ENCODE measurements around the gene MPDU1. TPM values are rescaled to one million over a fixed set of nuclear protein-coding genes. Genes with fewer than 3 reads are reported as not detected.

MPDU1 gene
- 68.1 TPM for total RNA-seq

DNA sequence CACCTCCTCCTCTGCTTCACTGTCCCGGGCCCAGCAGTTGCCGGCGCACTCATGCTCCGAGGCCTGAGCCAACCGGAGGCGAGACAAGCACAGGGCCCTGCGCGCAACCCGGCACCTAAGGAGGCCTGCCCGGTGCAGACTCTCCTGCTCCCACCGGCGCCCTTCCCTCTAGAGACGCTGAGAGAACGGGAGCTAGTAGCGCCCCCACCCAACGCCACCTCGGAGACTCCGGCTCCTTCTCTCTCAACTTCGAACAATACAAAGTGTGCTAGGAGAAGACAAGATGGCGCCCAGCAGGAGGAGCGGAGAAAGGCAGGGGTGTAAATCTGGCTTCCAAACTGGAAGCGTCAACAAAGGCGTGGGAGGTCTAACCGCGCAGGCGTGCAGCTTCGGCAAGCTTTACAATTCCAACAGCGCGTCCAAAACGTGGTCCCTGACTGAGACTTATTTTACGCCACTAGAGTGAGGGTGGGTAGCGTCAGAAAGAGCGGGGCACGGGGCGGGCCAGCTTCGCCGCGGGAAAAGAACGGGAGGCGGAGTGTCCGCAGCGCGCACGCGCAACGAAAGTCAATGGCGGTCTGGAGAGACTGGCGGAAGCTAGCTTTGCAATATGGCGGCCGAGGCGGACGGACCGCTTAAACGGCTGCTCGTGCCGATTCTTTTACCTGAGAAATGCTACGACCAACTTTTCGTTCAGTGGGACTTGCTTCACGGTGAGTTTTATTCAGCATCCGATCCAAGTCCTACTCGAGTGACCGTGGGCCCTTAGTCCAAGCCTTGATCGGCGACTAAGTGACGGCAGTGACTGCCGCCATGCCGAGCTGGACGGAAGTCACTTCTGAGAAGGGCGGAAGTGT is at the start of gene MPDU1:
MPDU1 (plus strand) TSS at position 600 of the 857 bp plus-strand sequence; CDS start at position 611, 11 bp downstream.

DNA sequence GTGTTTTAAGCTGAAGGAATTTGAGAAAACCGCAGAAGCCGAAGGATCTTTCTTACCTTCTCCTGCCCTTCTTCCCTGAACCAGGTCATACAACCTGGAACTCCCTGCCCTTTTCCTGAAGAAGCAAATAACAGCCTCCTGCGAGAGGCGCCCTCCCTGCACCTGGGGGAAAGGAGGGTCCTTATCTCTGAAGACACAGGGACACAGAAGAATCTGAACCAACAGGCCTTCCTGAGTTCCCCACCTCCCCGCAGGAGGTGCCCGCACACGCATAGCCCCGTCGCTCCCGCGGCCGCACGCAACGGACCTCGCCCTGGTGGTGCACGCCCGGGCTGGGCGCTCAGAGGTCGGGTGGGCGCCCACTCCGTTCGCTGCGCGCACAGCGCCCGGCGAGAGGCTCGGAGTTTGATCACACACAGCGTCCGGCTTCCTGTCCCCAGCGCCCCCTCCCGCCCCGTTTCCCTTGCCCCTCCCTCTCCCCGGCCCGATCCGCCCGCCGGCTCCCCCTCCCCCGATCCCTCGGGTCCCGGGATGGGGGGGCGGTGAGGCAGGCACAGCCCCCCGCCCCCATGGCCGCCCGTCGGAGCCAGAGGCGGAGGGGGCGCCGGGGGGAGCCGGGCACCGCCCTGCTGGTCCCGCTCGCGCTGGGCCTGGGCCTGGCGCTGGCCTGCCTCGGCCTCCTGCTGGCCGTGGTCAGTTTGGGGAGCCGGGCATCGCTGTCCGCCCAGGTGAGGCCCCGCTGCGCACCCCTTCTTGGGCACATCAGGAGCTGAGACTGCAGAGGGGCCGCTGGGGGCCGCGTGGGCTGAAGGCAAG is 34.9 kb upstream of the MPDU1 start, which contains the start of gene TNFSF12:
TNFSF12 (plus strand) TSS at position 474 of the 816 bp plus-strand sequence; CDS start at position 570, 96 bp downstream.

DNA sequence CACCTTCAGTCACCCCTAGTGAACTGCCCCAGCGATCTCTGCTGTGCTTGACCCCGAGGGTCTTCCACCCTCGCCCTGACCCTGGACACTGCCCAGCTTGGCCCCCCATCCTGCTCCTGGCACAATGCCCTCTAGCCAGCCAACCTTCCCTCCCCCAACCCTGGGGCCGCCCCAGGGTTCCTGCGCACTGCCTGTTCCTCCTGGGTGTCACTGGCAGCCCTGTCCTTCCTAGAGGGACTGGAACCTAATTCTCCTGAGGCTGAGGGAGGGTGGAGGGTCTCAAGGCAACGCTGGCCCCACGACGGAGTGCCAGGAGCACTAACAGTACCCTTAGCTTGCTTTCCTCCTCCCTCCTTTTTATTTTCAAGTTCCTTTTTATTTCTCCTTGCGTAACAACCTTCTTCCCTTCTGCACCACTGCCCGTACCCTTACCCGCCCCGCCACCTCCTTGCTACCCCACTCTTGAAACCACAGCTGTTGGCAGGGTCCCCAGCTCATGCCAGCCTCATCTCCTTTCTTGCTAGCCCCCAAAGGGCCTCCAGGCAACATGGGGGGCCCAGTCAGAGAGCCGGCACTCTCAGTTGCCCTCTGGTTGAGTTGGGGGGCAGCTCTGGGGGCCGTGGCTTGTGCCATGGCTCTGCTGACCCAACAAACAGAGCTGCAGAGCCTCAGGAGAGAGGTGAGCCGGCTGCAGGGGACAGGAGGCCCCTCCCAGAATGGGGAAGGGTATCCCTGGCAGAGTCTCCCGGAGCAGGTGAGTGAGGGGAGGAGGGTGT is 24.9 kb upstream of the MPDU1 start, which contains the start of gene TNFSF13:
TNFSF13 (plus strand) TSS at position 207 of the 776 bp plus-strand sequence; CDS start at position 497, 290 bp downstream.

DNA sequence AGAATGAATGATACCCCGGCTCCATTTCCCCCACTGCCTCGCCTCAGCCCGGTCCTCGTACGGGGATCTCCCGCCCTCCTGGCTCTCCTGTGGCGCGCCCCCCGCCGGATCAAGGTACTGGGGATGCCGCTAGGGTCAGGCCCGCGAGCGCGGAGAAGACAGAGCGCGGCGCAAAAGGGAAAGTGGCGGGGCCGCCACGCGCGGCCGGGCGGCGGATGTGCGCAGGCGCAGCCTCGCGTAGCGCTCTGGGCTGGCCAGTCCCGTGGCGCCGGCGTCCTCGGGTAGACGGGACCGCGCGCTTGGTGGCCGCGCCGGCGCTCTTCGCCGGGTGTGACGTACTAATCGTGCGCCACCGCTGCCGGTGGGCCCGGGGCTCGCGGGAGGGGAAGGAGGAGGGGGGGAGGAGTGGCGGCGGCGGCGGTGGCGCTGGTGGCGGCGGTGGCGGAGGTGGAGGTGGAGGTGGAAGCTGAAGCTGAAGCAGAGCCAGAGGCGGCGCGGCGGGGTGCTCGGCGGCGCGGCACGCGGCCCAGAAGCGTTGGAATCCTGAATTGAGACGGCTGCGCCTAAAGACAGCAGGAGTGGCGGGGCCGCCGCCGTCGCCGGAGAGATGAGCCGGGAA is 22.0 kb upstream of the MPDU1 start, which contains the start of gene SENP3:
SENP3 (plus strand) TSS at position 331 of the 619 bp plus-strand sequence. CDS start 1,158 bp downstream, outside the sequence.

DNA sequence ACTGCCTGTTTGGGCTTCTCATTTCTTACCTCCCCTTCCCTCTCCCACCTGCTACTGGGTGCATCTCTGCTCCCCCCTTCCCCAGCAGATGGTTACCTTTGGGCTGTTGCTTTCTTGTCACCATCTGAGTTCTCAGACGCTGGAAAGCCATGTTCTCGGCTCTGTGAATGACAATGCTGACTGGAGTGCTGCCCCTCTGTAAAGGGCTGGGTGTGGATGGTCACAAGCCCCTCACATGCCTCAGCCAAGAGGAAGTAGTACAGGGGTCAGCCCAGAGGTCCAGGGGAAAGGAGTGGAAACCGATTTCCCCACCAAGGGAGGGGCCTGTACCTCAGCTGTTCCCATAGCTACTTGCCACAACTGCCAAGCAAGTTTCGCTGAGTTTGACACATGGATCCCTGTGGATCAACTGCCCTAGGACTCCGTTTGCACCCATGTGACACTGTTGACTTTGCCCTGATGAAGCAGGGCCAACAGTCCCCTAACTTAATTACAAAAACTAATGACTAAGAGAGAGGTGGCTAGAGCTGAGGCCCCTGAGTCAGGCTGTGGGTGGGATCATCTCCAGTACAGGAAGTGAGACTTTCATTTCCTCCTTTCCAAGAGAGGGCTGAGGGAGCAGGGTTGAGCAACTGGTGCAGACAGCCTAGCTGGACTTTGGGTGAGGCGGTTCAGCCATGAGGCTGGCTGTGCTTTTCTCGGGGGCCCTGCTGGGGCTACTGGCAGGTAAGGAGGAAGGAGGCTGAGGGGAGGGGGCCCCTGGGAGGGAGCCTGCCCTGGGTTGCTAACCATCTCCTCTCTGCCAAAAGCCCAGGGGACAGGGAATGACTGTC is 4.4 kb upstream of the MPDU1 start, which contains the start of gene CD68:
CD68 (plus strand) TSS at position 638 of the 833 bp plus-strand sequence; CDS start at position 678, 40 bp downstream.

DNA sequence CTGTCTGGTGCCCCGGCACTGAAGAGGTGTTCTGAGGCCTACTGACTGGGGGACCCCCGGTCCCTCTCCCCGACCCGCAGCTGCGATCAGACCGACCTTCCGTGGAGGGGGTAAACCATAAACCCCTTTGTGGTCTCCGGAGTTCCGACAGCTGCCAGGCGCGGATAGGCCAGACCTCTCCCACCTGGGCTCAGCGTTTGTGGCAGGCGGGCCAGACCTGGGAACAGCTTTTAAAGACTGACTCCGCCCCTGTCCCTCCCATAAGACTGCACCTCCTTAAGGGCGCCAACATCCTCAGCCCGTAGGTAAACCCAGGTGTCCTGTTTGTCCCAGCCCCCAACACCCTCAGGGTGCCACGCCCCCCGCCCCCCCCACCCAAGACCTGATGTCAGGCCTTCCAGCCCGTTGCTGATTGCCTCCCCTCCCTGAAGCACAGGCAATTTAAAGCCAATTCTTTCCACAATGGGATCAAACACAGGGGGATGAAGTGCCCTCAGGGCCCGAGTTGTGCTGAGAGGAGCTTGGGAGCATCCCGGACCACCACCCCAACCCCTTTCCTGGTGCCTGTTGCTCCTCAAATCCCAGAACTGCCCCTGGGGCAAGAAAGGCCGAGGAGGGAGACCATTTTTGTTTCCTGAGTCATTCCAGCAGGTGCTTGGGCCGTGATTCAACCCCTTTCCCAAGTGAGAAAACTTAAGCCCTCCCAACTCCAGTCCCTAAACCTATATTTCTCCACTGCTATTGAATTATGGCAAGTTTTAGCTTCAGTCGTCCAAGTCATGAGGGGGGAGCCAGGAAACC is 6.4 kb downstream of the MPDU1 start, which contains the start of gene SOX15:
SOX15 (minus strand) TSS at position 204 of the 801 bp plus-strand sequence. CDS start 418 bp downstream, outside the sequence.

DNA sequence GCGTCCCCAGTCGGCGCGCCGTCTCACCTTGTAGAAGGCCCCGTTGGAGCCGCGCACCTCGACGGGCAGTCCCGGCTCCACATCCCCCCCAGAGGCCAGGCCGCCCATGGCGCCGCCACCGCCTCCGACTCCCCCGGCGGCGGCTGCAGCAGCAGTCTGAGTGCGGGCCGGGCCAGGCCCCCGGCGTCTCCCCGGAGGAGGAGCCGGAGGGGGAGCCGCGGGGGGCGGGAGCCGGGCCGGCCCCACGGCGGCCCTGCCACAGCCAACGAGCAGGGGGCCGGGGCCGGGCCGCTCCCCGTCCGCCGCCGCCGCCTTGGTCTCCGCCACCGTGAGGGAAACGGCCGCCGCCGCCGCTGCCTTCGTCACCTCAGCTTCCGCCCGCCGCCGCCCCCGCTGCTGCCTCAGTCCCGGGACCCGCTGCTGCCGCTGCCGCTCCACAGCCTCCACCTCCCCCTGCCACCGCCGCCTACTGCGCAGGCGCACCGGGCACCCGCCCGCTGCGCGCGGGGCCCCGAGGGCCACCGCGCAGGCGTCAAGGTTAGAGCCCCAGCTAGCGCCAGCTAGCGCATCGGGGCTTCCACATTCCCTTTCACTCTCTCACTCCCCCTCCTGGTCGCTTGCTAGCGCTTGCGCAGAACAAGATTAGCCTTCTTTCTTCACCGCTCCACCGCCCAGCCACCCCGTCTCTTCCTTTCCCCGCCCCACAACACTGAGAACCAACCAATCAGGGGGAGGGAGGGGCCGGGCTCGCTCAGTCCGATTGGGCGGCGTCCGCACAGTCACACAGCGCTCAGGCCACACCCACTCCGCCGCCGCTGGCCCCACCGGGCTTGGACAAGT is 31.0 kb downstream of the MPDU1 start, which contains the start of gene FXR2:
FXR2 (minus strand) TSS at position 473 of the 840 bp plus-strand sequence; CDS start at position 108, 365 bp downstream.

DNA sequence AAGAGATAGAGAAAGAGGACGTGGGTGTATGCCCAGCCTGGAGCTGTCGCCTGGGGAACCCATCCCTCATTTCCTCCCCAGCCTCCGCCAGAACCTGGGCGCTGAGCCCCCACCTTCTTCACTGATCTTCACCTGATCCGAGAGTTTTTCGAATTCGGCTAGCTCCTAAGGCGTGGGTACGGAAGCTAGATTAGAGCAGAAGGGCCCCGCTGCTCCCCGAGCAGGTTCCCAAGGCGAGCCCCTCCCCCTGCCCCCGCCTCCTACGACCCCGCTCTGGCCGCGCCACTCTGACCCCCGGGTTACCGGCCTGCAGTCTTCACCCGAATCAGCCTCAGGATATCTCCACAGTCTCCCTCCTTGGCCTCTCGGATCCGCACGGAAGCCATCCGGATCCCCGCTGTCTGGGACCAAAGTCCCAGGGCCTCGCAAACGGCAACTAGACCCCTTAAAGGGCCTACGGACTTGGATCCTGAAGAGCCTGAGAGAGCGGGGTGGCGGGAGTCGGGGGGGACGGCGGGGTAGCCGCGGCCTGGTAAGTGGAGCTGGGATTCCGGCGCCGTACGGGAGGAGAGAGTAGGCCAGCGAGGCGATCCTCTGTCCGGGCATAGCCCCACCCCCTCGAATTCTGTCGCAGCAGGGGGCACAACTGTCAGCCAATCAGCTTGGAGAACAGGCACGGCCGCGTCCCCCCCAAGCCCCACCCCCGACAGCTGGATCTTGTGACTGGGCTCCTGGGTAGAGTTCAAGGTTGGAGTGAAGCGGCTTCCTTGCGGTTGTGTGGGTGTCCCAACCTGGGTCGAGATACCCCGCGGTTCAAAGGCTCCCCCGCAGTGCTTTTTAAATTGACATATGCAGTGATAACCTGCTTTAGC is 43.8 kb downstream of the MPDU1 start, which contains the start of gene SAT2:
SAT2 (minus strand) TSS at position 572 of the 872 bp plus-strand sequence; CDS start at position 386, 186 bp downstream.

DNA sequence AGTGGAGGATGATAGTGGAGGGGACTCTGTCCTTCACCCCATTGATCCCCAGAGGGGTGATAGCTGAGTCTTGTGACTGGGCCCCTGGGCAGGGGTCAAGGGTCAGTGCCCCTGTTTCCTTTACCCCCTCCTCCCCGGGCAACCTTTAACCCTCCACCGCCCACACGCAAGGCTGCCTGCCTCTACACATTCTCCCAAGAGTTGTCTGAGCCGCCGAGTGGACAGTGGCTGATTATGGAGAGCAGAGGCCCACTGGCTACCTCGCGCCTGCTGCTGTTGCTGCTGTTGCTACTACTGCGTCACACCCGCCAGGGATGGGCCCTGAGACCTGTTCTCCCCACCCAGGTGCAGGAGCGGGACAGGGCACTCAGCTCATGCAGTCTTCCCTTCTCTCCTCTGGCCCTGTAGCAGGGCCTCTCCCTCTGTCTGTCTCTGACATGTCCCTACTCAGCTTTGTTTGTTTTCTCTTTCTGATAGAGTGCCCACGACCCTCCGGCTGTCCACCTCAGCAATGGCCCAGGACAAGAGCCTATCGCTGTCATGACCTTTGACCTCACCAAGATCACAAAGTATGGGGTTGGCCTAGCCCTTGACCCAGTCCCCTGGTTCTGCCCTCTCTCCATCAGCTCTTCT is 46.4 kb downstream of the MPDU1 start, which contains the start of gene SHBG:
SHBG (plus strand) TSS at position 197 of the 633 bp plus-strand sequence; CDS start at position 235, 38 bp downstream.

Other genes starting within 250 kb of the MPDU1 start
- gene ACAP1, start 247.3 kb upstream of the MPDU1 start, total RNA-seq = 6.2 TPM
- 4.5 TPM for gene KCTD11, start 231.7 kb upstream of the MPDU1 start, total RNA-seq
- gene TMEM95, start 228.7 kb upstream of the MPDU1 start, total RNA-seq = not detected
- gene TNK1, start 202.8 kb upstream of the MPDU1 start, total RNA-seq = 2.4 TPM
- gene PLSCR3, start 189.3 kb upstream of the MPDU1 start, total RNA-seq = 12.8 TPM
- 27.9 TPM for gene TMEM256, start 179.8 kb upstream of the MPDU1 start, total RNA-seq
- gene NLGN2, start 176.0 kb upstream of the MPDU1 start, total RNA-seq = 36.2 TPM
- not detected for gene SPEM1, start 163.5 kb upstream of the MPDU1 start, total RNA-seq
- gene SPEM2, start 158.2 kb upstream of the MPDU1 start, total RNA-seq = not detected
- not detected for gene SPEM3, start 155.0 kb upstream of the MPDU1 start, total RNA-seq
- gene TMEM102, start 148.4 kb upstream of the MPDU1 start, total RNA-seq = 1.0 TPM
- 7.1 TPM for gene FGF11, start 144.3 kb upstream of the MPDU1 start, total RNA-seq
- gene CHRNB1, start 138.8 kb upstream of the MPDU1 start, total RNA-seq = 17.8 TPM
- gene ZBTB4, start 104.2 kb upstream of the MPDU1 start, total RNA-seq = 35.8 TPM
- not detected for gene SLC35G6, start 102.4 kb upstream of the MPDU1 start, total RNA-seq
- 114 TPM for gene POLR2A, start 99.5 kb upstream of the MPDU1 start, total RNA-seq
- 16.2 TPM for gene TNFSF12, start 34.8 kb upstream of the MPDU1 start, total RNA-seq
- 7.6 TPM for gene TNFSF13, start 25.1 kb upstream of the MPDU1 start, total RNA-seq
- gene SENP3, start 21.9 kb upstream of the MPDU1 start, total RNA-seq = 54.2 TPM
- gene CD68, start 4.2 kb upstream of the MPDU1 start, total RNA-seq = 5.9 TPM
- 3.2 TPM for gene SOX15, start 6.2 kb downstream of the MPDU1 start, total RNA-seq
- gene FXR2, start 31.0 kb downstream of the MPDU1 start, total RNA-seq = 43.2 TPM
- 41.5 TPM for gene SAT2, start 44.0 kb downstream of the MPDU1 start, total RNA-seq
- gene SHBG, start 46.3 kb downstream of the MPDU1 start, total RNA-seq = 1.3 TPM
- 62.5 TPM for gene ATP1B2, start 67.1 kb downstream of the MPDU1 start, total RNA-seq
- gene TP53, start 103.6 kb downstream of the MPDU1 start, total RNA-seq = 27.9 TPM
- 5.6 TPM for gene WRAP53, start 104.6 kb downstream of the MPDU1 start, total RNA-seq
- 10.0 TPM for gene EFNB3, start 121.3 kb downstream of the MPDU1 start, total RNA-seq
- gene DNAH2, start 133.9 kb downstream of the MPDU1 start, total RNA-seq = 0.60 TPM

Data from camera-type eye (tissue), 1 donor.